ENCODE measurements around the gene MAEA. TPM values are rescaled to one million over a fixed set of nuclear protein-coding genes. Genes with fewer than 3 reads are reported as not detected.

Gene MAEA
- total RNA-seq, 2 experiments from 2014 or later = 61.5 to 63.2 TPM

DNA sequence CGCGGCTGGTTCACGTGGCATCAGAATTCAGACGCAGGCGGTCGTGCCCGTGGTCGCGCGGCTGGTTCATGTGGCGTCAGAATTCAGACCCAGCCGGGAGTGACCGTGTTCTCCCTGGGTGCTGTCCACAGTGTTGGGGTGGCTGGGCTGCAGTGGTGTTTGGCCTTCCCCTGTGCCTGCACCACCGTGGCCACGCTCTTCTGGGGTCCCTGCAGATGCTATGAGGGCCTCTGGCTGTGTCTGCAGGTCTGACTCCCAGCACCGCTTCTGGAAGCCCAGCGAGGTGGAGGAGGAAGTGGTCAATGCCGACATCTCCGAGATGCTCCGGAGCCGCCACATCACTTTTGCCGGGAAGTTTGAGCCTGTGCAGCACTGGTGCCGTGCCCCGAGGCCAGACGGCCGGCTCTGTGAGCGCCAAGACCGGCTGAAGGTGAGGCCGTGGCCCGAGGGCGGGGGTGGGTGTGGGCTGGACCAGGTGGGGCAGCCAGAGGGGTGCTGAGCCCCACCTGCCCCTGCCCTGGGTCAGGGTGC, 90.2 kb downstream of the MAEA start:
- no peaks in the 10 kb centered on the region for H3K4me1 ChIP-seq (ENCODE audit: insufficient read depth, low read length)
- H3K4me1 Mint-ChIP-seq (ENCODE audit: low read depth) = no peaks in the 10 kb centered on the region
- H3K36me3 Mint-ChIP-seq (ENCODE audit: low read depth) = peaks cover 9% of the 10 kb centered on the region
- H3K27me3 Mint-ChIP-seq = no peaks in the 10 kb centered on the region
- H3K27me3 ChIP-seq (ENCODE audit: control insufficient read depth in 1 of 2, insufficient read depth in 2 of 2, low read length in 2 of 2) = no peaks in the 10 kb centered on the region
- CTCF ChIA-PET = no interaction called here
- intact Hi-C loops (cut with DNase I, micrococcal nuclease) = no loop called here
- no peaks in the 10 kb centered on the region for H3K9me3 Mint-ChIP-seq
- no peak overlapping the region for H3K27ac ChIP-seq (ENCODE audit: low read depth in 1 of 2, low read length in 2 of 2)
- H3K4me3 Mint-ChIP-seq = no peak overlapping the region
- TF ChIP-seq CTCF (IDR thresholded peaks at IDR 0.05) = no peak
- H3K4me3 ChIP-seq (ENCODE audit: low read length) = no peak overlapping the region
- H3K27ac Mint-ChIP-seq = no peak overlapping the region
- no peak for DNase-seq
- POLR2A ChIA-PET = no interaction called here
- ATAC-seq (ENCODE audit: poor library complexity) = no peak
- peaks cover 16% of the 10 kb centered on the region for H3K36me3 ChIP-seq (ENCODE audit: insufficient read depth, low read length)
- peaks cover 0 to under 1% of the 10 kb centered on the region in 2 experiments for H3K9me3 ChIP-seq (ENCODE audit: control insufficient read depth in 1 of 2, insufficient read depth in 1 of 2, low read length in 2 of 2)

DNA sequence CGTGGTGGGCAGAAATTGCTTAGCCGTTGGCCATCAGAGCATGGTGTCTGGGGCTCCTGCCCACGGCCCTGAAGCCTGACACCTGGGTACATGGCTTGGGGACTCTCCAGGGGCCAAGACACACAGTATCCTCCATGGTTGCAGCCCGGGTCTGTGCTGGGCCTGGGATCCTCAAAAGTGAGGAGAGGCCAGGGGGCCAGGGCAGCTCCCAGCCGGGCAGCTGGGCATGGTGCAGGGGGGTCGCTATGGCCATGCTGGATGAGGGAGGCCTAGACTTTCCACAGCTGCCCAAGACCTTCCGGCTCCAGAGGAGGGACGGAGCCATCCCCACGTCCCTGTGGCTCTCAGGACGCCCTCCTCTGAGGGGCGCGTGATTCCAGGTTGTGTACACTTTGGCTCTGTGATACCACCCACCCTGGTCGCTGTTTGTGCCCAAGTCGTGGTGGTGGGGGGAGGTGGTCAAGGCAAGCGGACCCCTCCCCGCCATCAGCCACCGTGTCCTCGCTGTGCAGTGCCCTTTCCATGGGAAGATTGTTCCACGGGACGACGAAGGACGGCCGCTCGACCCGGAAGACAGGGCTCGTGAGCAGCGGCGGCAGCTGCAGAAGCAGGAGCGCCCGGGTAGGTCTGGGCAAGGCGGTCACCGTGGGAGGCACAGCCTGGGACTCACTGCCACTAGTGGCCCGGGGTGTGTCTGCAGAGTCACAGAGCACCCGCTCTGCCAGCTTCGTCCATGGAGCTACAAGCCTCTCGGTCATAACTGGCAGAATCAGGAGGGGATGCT, 90.9 kb downstream of the MAEA start:
- no peaks in the 10 kb centered on the region for H3K9me3 Mint-ChIP-seq
- no peak for DNase-seq
- no peaks in the 10 kb centered on the region for H3K4me1 Mint-ChIP-seq (ENCODE audit: low read depth)
- no peak overlapping the region for H3K27ac ChIP-seq (ENCODE audit: low read depth in 1 of 2, low read length in 2 of 2)
- no peak for TF ChIP-seq CTCF (IDR thresholded peaks at IDR 0.05)
- no peak overlapping the region for H3K4me3 ChIP-seq (ENCODE audit: low read length)
- peaks cover 17% of the 10 kb centered on the region for H3K36me3 ChIP-seq (ENCODE audit: insufficient read depth, low read length)
- no peak overlapping the region for H3K4me3 Mint-ChIP-seq
- peaks cover 0 to 8% of the 10 kb centered on the region in 2 experiments for H3K9me3 ChIP-seq (ENCODE audit: control insufficient read depth in 1 of 2, insufficient read depth in 1 of 2, low read length in 2 of 2)
- H3K27me3 ChIP-seq (ENCODE audit: control insufficient read depth in 1 of 2, insufficient read depth in 2 of 2, low read length in 2 of 2) = no peaks in the 10 kb centered on the region
- H3K27me3 Mint-ChIP-seq = no peaks in the 10 kb centered on the region
- no peak for ATAC-seq (ENCODE audit: poor library complexity)
- ChIA-PET CTCF (no interaction called here), POLR2A (no interaction called here)
- no peak overlapping the region for H3K27ac Mint-ChIP-seq
- peaks cover 9% of the 10 kb centered on the region for H3K36me3 Mint-ChIP-seq (ENCODE audit: low read depth)
- intact Hi-C loops (cut with DNase I, micrococcal nuclease) = no loop called here
- no peaks in the 10 kb centered on the region for H3K4me1 ChIP-seq (ENCODE audit: insufficient read depth, low read length)

GRCh38 chr4:1381181-1381621, 91.5 kb downstream of the MAEA start:
- Mint-ChIP-seq H3K9me3 (no peaks in the 10 kb centered on the region), H3K27ac (no peak overlapping the region), H3K4me1 (ENCODE audit: low read depth) (no peaks in the 10 kb centered on the region), H3K4me3 (no peak overlapping the region), H3K27me3 (no peaks in the 10 kb centered on the region), H3K36me3 (ENCODE audit: low read depth) (peaks cover 15% of the 10 kb centered on the region)
- H3K27ac ChIP-seq (ENCODE audit: low read depth in 1 of 2, low read length in 2 of 2) = no peak overlapping the region
- ATAC-seq (ENCODE audit: poor library complexity) (no peak), DNase-seq (no peak)
- peaks cover 0 to 13% of the 10 kb centered on the region in 2 experiments for H3K9me3 ChIP-seq (ENCODE audit: control insufficient read depth in 1 of 2, insufficient read depth in 1 of 2, low read length in 2 of 2)
- H3K36me3 ChIP-seq (ENCODE audit: insufficient read depth, low read length) = peaks cover 17% of the 10 kb centered on the region
- CTCF ChIA-PET = no interaction called here
- H3K27me3 ChIP-seq (ENCODE audit: control insufficient read depth in 1 of 2, insufficient read depth in 2 of 2, low read length in 2 of 2) = no peaks in the 10 kb centered on the region
- intact Hi-C loops (cut with DNase I, micrococcal nuclease) = no loop called here
- H3K4me3 ChIP-seq (ENCODE audit: low read length) = no peak overlapping the region
- TF ChIP-seq CTCF (IDR thresholded peaks at IDR 0.05) = no peak
- no peaks in the 10 kb centered on the region for H3K4me1 ChIP-seq (ENCODE audit: insufficient read depth, low read length)
- POLR2A ChIA-PET = no interaction called here
